ENCODE measurements around the gene ADAMTSL1. TPM values are rescaled to one million over a fixed set of nuclear protein-coding genes. Genes with fewer than 3 reads are reported as not detected.

The ADAMTSL1 gene
- total and polyA plus RNA-seq, 2 experiments from 2014 or later = 2.3 to 5.0 TPM

DNA sequence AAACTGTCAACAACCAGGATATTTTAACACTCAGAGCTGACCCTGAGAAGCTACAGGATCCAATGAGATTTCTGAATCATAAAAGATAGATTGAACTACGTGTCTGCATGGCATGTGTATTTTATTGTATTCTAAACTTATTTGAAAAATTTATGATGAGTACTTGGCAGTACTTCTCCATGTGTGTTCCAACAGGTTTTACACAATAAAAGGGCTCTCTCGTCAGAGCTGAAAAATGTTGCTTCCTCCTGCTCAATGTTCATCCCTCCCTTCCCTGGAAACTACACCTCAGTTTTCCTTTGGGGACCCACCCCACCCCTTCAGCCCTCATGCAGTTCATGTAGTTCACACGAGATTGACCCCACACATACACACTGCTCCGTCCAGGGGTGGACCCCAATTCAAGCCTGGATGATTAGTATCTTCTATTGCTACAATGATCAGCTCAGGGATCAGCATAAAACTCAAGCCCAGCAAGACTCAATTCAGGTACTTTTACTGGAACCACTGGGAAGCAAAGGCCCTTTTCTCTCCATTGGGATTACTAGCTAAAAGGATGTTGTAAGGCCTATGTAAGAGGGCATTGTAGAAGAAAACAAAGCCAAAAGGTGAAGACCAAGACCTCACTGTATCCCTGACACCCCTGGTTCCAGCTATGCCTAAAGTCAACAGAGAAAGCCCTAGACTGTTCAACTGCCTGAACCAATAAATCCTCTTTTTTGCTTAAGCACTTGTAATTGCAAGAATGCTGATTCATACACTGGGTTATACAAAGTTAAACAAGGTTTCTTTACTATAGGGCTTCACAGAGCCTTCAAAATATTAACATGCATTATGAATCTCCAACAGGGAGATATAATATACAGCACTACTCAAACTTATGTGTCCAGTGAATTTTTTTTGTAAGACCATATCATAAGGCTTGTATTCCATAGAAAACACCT, 446.5 kb downstream of the ADAMTSL1 start (continued):
- TF ChIP-seq, protein P1, sequence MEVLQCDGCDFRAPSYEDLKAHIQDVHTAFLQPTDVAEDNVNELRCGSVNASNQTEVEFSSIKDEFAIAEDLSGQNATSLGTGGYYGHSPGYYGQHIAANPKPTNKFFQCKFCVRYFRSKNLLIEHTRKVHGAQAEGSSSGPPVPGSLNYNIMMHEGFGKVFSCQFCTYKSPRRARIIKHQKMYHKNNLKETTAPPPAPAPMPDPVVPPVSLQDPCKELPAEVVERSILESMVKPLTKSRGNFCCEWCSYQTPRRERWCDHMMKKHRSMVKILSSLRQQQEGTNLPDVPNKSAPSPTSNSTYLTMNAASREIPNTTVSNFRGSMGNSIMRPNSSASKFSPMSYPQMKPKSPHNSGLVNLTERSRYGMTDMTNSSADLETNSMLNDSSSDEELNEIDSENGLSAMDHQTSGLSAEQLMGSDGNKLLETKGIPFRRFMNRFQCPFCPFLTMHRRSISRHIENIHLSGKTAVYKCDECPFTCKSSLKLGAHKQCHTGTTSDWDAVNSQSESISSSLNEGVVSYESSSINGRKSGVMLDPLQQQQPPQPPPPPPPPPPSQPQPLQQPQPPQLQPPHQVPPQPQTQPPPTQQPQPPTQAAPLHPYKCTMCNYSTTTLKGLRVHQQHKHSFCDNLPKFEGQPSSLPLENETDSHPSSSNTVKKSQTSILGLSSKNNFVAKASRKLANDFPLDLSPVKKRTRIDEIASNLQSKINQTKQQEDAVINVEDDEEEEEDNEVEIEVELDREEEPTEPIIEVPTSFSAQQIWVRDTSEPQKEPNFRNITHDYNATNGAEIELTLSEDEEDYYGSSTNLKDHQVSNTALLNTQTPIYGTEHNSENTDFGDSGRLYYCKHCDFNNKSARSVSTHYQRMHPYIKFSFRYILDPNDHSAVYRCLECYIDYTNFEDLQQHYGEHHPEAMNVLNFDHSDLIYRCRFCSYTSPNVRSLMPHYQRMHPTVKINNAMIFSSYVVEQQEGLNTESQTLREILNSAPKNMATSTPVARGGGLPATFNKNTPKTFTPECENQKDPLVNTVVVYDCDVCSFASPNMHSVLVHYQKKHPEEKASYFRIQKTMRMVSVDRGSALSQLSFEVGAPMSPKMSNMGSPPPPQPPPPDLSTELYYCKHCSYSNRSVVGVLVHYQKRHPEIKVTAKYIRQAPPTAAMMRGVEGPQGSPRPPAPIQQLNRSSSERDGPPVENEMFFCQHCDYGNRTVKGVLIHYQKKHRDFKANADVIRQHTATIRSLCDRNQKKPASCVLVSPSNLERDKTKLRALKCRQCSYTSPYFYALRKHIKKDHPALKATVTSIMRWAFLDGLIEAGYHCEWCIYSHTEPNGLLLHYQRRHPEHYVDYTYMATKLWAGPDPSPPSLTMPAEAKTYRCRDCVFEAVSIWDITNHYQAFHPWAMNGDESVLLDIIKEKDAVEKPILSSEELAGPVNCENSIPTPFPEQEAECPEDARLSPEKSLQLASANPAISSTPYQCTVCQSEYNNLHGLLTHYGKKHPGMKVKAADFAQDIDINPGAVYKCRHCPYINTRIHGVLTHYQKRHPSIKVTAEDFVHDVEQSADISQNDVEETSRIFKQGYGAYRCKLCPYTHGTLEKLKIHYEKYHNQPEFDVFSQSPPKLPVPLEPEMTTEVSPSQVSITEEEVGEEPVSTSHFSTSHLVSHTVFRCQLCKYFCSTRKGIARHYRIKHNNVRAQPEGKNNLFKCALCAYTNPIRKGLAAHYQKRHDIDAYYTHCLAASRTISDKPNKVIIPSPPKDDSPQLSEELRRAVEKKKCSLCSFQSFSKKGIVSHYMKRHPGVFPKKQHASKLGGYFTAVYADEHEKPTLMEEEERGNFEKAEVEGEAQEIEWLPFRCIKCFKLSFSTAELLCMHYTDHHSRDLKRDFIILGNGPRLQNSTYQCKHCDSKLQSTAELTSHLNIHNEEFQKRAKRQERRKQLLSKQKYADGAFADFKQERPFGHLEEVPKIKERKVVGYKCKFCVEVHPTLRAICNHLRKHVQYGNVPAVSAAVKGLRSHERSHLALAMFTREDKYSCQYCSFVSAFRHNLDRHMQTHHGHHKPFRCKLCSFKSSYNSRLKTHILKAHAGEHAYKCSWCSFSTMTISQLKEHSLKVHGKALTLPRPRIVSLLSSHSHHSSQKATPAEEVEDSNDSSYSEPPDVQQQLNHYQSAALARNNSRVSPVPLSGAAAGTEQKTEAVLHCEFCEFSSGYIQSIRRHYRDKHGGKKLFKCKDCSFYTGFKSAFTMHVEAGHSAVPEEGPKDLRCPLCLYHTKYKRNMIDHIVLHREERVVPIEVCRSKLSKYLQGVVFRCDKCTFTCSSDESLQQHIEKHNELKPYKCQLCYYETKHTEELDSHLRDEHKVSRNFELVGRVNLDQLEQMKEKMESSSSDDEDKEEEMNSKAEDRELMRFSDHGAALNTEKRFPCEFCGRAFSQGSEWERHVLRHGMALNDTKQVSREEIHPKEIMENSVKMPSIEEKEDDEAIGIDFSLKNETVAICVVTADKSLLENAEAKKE (CRISPR knock-in tag; IDR thresholded peaks at IDR 0.05) = no peak

DNA sequence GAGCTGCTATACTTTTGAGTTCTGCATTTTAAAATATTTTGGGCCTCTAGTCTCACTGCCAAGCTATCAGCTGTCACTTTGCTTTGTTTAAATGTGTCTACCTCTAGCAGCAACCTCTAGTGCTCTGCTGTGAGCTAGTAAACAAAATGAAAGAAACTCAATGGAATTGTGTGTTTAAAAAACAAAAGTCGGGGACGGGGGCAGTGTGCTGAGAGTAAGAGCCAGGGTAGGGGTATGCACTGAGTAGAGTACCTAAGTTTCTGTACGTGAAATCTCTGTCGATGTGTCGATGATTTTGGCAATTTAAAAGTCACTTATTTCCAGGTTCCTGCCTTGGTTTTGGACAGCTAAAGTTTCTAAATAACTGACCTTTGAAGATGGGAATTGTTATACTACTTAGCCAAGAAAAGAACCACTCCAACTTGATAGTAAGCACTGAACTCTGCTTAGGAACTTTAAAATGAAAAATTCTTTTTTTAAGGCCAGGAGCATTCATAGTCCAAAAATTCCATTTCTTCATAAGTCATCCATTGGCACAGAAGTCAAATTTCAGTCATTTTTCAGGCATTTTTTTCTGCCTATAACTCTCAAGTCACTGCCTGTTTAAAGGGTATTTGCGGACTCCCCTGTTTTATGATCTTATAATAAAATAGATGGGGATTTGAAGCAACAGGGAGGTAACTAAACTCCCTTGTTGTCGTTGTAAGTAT, 447.6 kb downstream of the ADAMTSL1 start:
- H3F3A ChIP-seq (replicated peaks; ENCODE audit: low read depth) = no peaks in the 10 kb centered on the region
- no peaks in the 10 kb centered on the region; the same call in 1 of the 2 replicates for H3K9me2 ChIP-seq (ENCODE audit: insufficient read depth)
- no peaks in the 10 kb centered on the region for H3K36me3 Mint-ChIP-seq (ENCODE audit: low read depth)
- ATAC-seq = no peak
- no peak overlapping the region for H3K4me2 ChIP-seq
- TF ChIP-seq ZNF331 (CRISPR knock-in tag; IDR thresholded peaks at IDR 0.05; ENCODE audit: low read depth) (no peak), JUNB (IDR thresholded peaks at IDR 0.05; ENCODE audit: unreplicated experiment) (no peak), STAT1 (IDR thresholded peaks at IDR 0.05; ENCODE audit: unreplicated experiment) (no peak), EZH2phosphoT487 (IDR thresholded peaks at IDR 0.05; ENCODE audit: unreplicated experiment) (no peak), NANOG (IDR thresholded peaks at IDR 0.05; ENCODE audit: borderline replicate concordance) (no peak), POLR2AphosphoS5 (IDR thresholded peaks at IDR 0.05; ENCODE audit: low read depth) (no peak), CREB1 (CRISPR knock-in tag; IDR thresholded peaks at IDR 0.05; ENCODE audit: low read depth) (no peak), EZH2 (IDR thresholded peaks at IDR 0.05; ENCODE audit: low read depth, unreplicated experiment) (no peak)
- TF ChIP-seq, protein P2, sequence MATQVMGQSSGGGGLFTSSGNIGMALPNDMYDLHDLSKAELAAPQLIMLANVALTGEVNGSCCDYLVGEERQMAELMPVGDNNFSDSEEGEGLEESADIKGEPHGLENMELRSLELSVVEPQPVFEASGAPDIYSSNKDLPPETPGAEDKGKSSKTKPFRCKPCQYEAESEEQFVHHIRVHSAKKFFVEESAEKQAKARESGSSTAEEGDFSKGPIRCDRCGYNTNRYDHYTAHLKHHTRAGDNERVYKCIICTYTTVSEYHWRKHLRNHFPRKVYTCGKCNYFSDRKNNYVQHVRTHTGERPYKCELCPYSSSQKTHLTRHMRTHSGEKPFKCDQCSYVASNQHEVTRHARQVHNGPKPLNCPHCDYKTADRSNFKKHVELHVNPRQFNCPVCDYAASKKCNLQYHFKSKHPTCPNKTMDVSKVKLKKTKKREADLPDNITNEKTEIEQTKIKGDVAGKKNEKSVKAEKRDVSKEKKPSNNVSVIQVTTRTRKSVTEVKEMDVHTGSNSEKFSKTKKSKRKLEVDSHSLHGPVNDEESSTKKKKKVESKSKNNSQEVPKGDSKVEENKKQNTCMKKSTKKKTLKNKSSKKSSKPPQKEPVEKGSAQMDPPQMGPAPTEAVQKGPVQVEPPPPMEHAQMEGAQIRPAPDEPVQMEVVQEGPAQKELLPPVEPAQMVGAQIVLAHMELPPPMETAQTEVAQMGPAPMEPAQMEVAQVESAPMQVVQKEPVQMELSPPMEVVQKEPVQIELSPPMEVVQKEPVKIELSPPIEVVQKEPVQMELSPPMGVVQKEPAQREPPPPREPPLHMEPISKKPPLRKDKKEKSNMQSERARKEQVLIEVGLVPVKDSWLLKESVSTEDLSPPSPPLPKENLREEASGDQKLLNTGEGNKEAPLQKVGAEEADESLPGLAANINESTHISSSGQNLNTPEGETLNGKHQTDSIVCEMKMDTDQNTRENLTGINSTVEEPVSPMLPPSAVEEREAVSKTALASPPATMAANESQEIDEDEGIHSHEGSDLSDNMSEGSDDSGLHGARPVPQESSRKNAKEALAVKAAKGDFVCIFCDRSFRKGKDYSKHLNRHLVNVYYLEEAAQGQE (IDR thresholded peaks at IDR 0.05; ENCODE audit: unreplicated experiment) = no peak
- DNase-seq (ENCODE audit: low spot score) = no peak
- peaks cover 6% of the 10 kb centered on the region for H3K27me3 Mint-ChIP-seq (ENCODE audit: insufficient read depth, low read depth, poor library complexity)
- no peaks in the 10 kb centered on the region for H3K27me3 ChIP-seq (ENCODE audit: insufficient read depth)
- no peaks in the 10 kb centered on the region for H3K4me1 ChIP-seq (ENCODE audit: insufficient read depth)
- H3K4me3 Mint-ChIP-seq = no peak overlapping the region
- H3K36me3 ChIP-seq (ENCODE audit: insufficient read depth) = no peaks in the 10 kb centered on the region
- H3K79me2 ChIP-seq (replicated peaks; ENCODE audit: insufficient read depth) = no peaks in the 10 kb centered on the region
- no peak overlapping the region for H3K27ac ChIP-seq (ENCODE audit: low read depth)
- no peak overlapping the region for H3K4me3 ChIP-seq
- 0 out of 3 replicates have a peak, but pooled peaks cover 3% of the 10 kb centered on the region for H3K4me1 Mint-ChIP-seq
- no peak overlapping the region for H3K27ac Mint-ChIP-seq
- no peaks in the 10 kb centered on the region; the same call in 2 of the 3 replicates for H3K9me3 Mint-ChIP-seq
- peak overlapping the region; percentile 56; the same call in 1 of the 2 replicates for H2AFZ ChIP-seq
- no peaks in the 10 kb centered on the region for H4K20me1 ChIP-seq (replicated peaks; ENCODE audit: insufficient read depth)
